ENCODE results near the gene SLC51B.
A peak's percentile ranks its signal among the peaks of the same experiment; 100 is the strongest.
"Not testable (repeated sequence)": the region's sequence is repeated elsewhere in the genome, so short reads cannot be mapped to it uniquely, and the experiment has no call there.

SLC51B gene

GRCh38 chr15:65067317-65067644 is 22.1 kb downstream of the SLC51B start:
- DNase-seq: no peak

- no peak for DNase-seq
These were observed 22.6 kb downstream of the SLC51B start, which contains the start of gene RASL12 for GRCh38 chr15:65067645-65068402. TSS of gene RASL12 (minus strand) at chr15:65067991. CDS start at chr15:65067835, 156 bp downstream.

- no peak for DNase-seq
These were observed 23.2 kb downstream of the SLC51B start for GRCh38 chr15:65068403-65068788.

- no peak for DNase-seq
These were observed 24.0 kb downstream of the SLC51B start for GRCh38 chr15:65069179-65069578.

GRCh38 chr15:65069779-65070546 is 24.8 kb downstream of the SLC51B start:
- DNase-seq: no peak

- DNase-seq: no peak
These were observed 26.2 kb downstream of the SLC51B start for GRCh38 chr15:65071381-65071811.

- no peak for DNase-seq
These were observed 26.8 kb downstream of the SLC51B start for GRCh38 chr15:65072027-65072426.

- no peak for DNase-seq
These were observed 27.4 kb downstream of the SLC51B start for GRCh38 chr15:65072617-65073016.

- DNase-seq: not testable (repeated sequence)
These were observed 29.8 kb downstream of the SLC51B start for GRCh38 chr15:65074946-65075345.

- DNase-seq: peak; percentile 59
These were observed 30.6 kb downstream of the SLC51B start for GRCh38 chr15:65075607-65076395.

- DNase-seq: no peak
These were observed 31.5 kb downstream of the SLC51B start, which contains the start of gene KBTBD13 for GRCh38 chr15:65076486-65077290. TSS of gene KBTBD13 (plus strand) at chr15:65076746. CDS start at chr15:65076816, 70 bp downstream.

GRCh38 chr15:65077291-65077980 is 32.2 kb downstream of the SLC51B start:
- no peak for DNase-seq

- DNase-seq: peak; percentile 83
These were observed 32.8 kb downstream of the SLC51B start for GRCh38 chr15:65077981-65078352.

- no peak for DNase-seq
These were observed 34.4 kb downstream of the SLC51B start for GRCh38 chr15:65079580-65079979.

- DNase-seq: no peak
These were observed 36.1 kb downstream of the SLC51B start for GRCh38 chr15:65081270-65081669.

- DNase-seq: no peak
These were observed 36.6 kb downstream of the SLC51B start for GRCh38 chr15:65081758-65082157.

GRCh38 chr15:65082303-65082953 is 37.2 kb downstream of the SLC51B start:
- DNase-seq: peak; percentile 51

GRCh38 chr15:65083262-65083701 is 38.1 kb downstream of the SLC51B start:
- DNase-seq: no peak

GRCh38 chr15:65084500-65085206 is 39.5 kb downstream of the SLC51B start:
- no peak for DNase-seq

- DNase-seq: no peak
These were observed 40.1 kb downstream of the SLC51B start for GRCh38 chr15:65085207-65085753.

All from hematopoietic multipotent progenitor cell treated with erythropoietin and hydrocortisone succinate and interleukin-3 and kit ligand, for 4 days (in vitro differentiated cells).